Naive thymus-derived CD4-positive, alpha-beta T cell (primary cell): ENCODE data around the gene GRAPL. TPM values are rescaled to one million over a fixed set of nuclear protein-coding genes. Genes with fewer than 3 reads are reported as not detected.
"Not testable (repeated sequence)": the region's sequence is repeated elsewhere in the genome, so short reads cannot be mapped to it uniquely, and the experiment has no call there.

Experiments
- ATAC-seq: fragments of 150-1000 bp; cut with Tn5 transposase; 2 replicates; pipeline ENCODE4 v1.10.0; 2021; ENCODE audit warnings: mild to moderate bottlenecking, moderate library complexity
- CTCF ChIA-PET: fragments of 350-600 bp; sonication (Branson Sonifier 250); formaldehyde crosslinking; loops from one replicate; lab custom pipeline; 2021; ENCODE audit warnings: antibody characterized with exemption; lab: Charles Lee
- POLR2A ChIA-PET: fragments of 350-600 bp; sonication (Branson Sonifier 250); formaldehyde crosslinking; loops from one replicate; lab custom pipeline; 2021; ENCODE audit warnings: antibody characterized with exemption, inconsistent platforms; lab: Charles Lee
- DNase-seq, 9 donors: peaks; one replicate each; pipeline versions ENCODE4 v3.0.0 to v3.0.0-alpha.2; 2020 to 2022; ENCODE audit warnings: mixed read lengths in 1 of 9
- H3K27ac ChIP-seq: one replicate; pipeline ENCODE4 v1.7.0; 2013; ENCODE audit warnings: mild to moderate bottlenecking, low read depth, low read length, moderate library complexity
- H3K27me3 ChIP-seq, 2 donors: one replicate each; pipeline ENCODE4 v1.7.0; 2013; ENCODE audit warnings: low read length in 2 of 2, mild to moderate bottlenecking in 2 of 2, moderate library complexity in 2 of 2; ENCODE audit not compliant: control insufficient read depth in 2 of 2, insufficient read depth in 2 of 2
- H3K36me3 ChIP-seq, 3 experiments: 1 replicate in 2 of 3; 2 replicates in 1 of 3; pipeline ENCODE4 v1.7.0; 2013; ENCODE audit warnings: low read length in 3 of 3, mild to moderate bottlenecking in 3 of 3, moderate library complexity in 1 of 3; ENCODE audit not compliant: insufficient read depth in 3 of 3, control insufficient read depth in 2 of 3
- H3K4me1 ChIP-seq, 2 donors: one replicate each; pipeline ENCODE4 v1.7.0; 2013; ENCODE audit warnings: low read length in 2 of 2, mild to moderate bottlenecking in 2 of 2, moderate library complexity in 1 of 2; ENCODE audit not compliant: control insufficient read depth in 2 of 2, insufficient read depth in 2 of 2
- H3K4me3 ChIP-seq: 2 replicates; pipeline ENCODE4 v1.7.0; 2013; ENCODE audit warnings: mild to moderate bottlenecking, low read length
- H3K9me3 ChIP-seq, 3 experiments: 1 replicate in 2 of 3; 2 replicates in 1 of 3; pipeline ENCODE4 v1.7.0; 2013; ENCODE audit warnings: low read length in 3 of 3; ENCODE audit not compliant: control insufficient read depth in 2 of 3
- H3K27ac Mint-ChIP-seq, 9 donors: one replicate each; pipeline ENCODE4 v1.8.0; 2020 to 2022; ENCODE audit warnings: mixed read lengths in 9 of 9, mild to moderate bottlenecking in 8 of 9, moderate library complexity in 5 of 9, inconsistent platforms in 2 of 9
- H3K27me3 Mint-ChIP-seq, 5 donors: one replicate each; pipeline ENCODE4 v1.8.0; 2021 to 2022; ENCODE audit warnings: mixed read lengths in 5 of 5, mild to moderate bottlenecking in 1 of 5
- H3K36me3 Mint-ChIP-seq, 5 donors: one replicate each; pipeline ENCODE4 v1.8.0; 2020 to 2022; ENCODE audit warnings: mixed read lengths in 5 of 5, mild to moderate bottlenecking in 3 of 5, inconsistent platforms in 1 of 5
- H3K4me1 Mint-ChIP-seq, 7 donors: one replicate each; pipeline ENCODE4 v1.8.0; 2020 to 2022; ENCODE audit warnings: mixed read lengths in 7 of 7, mild to moderate bottlenecking in 3 of 7, inconsistent platforms in 1 of 7
- H3K4me3 Mint-ChIP-seq, 10 donors: one replicate each; pipeline ENCODE4 v1.8.0; 2020 to 2022; ENCODE audit warnings: mild to moderate bottlenecking in 10 of 10, mixed read lengths in 10 of 10, moderate library complexity in 6 of 10, inconsistent platforms in 2 of 10
- H3K9me3 Mint-ChIP-seq, 11 donors: one replicate each; pipeline ENCODE4 v1.8.0; 2020 to 2022; ENCODE audit warnings: mixed read lengths in 11 of 11, mild to moderate bottlenecking in 4 of 11, inconsistent platforms in 1 of 11, moderate library complexity in 1 of 11
- intact Hi-C, 2 donors: fragments of 100-400 bp; cut with micrococcal nuclease; formaldehyde crosslinking; loops; one replicate each; pipeline ENCODE4 v1.15.1; 2023
- polyA plus RNA-seq, 2 donors: library from polyadenylated mRNA; unstranded; fragments of 300-500 nt; fragmentation: Illumina TruSeq; gene quantifications; one replicate each; pipeline ENCODE4 v1.2.3, GENCODE V29; 2021
- total RNA-seq, 6 experiments: library from RNA in 5 of 6; stranded (reverse) in 5 of 6; gene quantifications; 1 replicate in 5 of 6; 2 replicates in 1 of 6; pipeline ENCODE4 v1.2.3 and lab custom pipeline; 2021 to 2026

GRAPL gene
- total and polyA plus RNA-seq, 7 experiments from 2014 or later, result 3.9 to 105 (median 26.7) TPM

GRCh38 chr17:19196382-19197204 lies 69.2 kb downstream of the GRAPL start:
- POLR2A ChIA-PET, H3K9me3 Mint-ChIP-seq: not testable (repeated sequence)
- peak; percentile 100 for ATAC-seq

GRCh38 chr17:19202448-19202847 lies 75.1 kb downstream of the GRAPL start:
- H3K4me1 ChIP-seq, CTCF ChIA-PET, H3K4me1 Mint-ChIP-seq, H3K27ac ChIP-seq, H3K36me3 ChIP-seq, H3K9me3 Mint-ChIP-seq, DNase-seq, intact Hi-C loops, H3K9me3 ChIP-seq, H3K27me3 Mint-ChIP-seq, H3K4me3 Mint-ChIP-seq, H3K36me3 Mint-ChIP-seq, H3K27ac Mint-ChIP-seq, H3K27me3 ChIP-seq, POLR2A ChIA-PET, H3K4me3 ChIP-seq: not testable (repeated sequence)
- ATAC-seq, result peak; percentile 99

More at GRCh38 chr17:19196382-19197204, 69.2 kb downstream of the GRAPL start:
- H3K27ac Mint-ChIP-seq, H3K4me1 Mint-ChIP-seq, H3K36me3 ChIP-seq, H3K27me3 ChIP-seq, intact Hi-C loops, H3K4me1 ChIP-seq, H3K27me3 Mint-ChIP-seq, H3K27ac ChIP-seq, H3K4me3 ChIP-seq, H3K9me3 ChIP-seq, CTCF ChIA-PET, H3K36me3 Mint-ChIP-seq, H3K4me3 Mint-ChIP-seq: not testable (repeated sequence)
- DNase-seq, result peak in 8 of 9 donors; percentile 6 to 62 (median 31)

- H3K27me3 ChIP-seq, H3K27ac Mint-ChIP-seq, H3K4me1 Mint-ChIP-seq, H3K9me3 Mint-ChIP-seq, H3K36me3 Mint-ChIP-seq, intact Hi-C loops, DNase-seq, ATAC-seq, H3K4me1 ChIP-seq, H3K4me3 Mint-ChIP-seq, POLR2A ChIA-PET, H3K27ac ChIP-seq, H3K36me3 ChIP-seq, H3K9me3 ChIP-seq, H3K27me3 Mint-ChIP-seq, H3K4me3 ChIP-seq, CTCF ChIA-PET: not testable (repeated sequence)
Observed at GRCh38 chr17:19203429-19203828, 76.0 kb downstream of the GRAPL start.

Other genes with a start within 250 kb of the GRAPL start
- under 1 TPM in 1 of 5 experiments, not detected in 4; 0.17 TPM for gene SLC5A10, start 175.4 kb upstream of the GRAPL start, total RNA-seq
- under 1 TPM; 0.15 to 0.37 TPM for gene SLC5A10, start 175.4 kb upstream of the GRAPL start, polyA plus RNA-seq
- 1 to 10 TPM; 3.9 to 9.1 (median 6.9) TPM for gene FAM83G, start 122.8 kb upstream of the GRAPL start, total RNA-seq
- 1 to 10 TPM; 1.6 to 3.6 TPM for gene FAM83G, start 122.8 kb upstream of the GRAPL start, polyA plus RNA-seq
- gene GRAP, start 80.6 kb upstream of the GRAPL start, total RNA-seq, result 10 to 100 TPM; 31.9 to 85.5 (median 45.6) TPM
- gene GRAP, start 80.6 kb upstream of the GRAPL start, polyA plus RNA-seq, result 100 to 1,000 TPM in 1 of 2 donors, 10 to 100 TPM in 1; 97.6 to 162 TPM
- gene EPN2, start 109.8 kb downstream of the GRAPL start, total RNA-seq, result 1 to 10 TPM; 5.3 to 7.2 (median 6.4) TPM
- gene EPN2, start 109.8 kb downstream of the GRAPL start, polyA plus RNA-seq, result 10 to 100 TPM in 1 of 2 donors, 1 to 10 TPM in 1; 3.9 to 11.5 TPM
- gene B9D1, start 235.1 kb downstream of the GRAPL start, total RNA-seq, result 1 to 10 TPM in 4 of 5 experiments, under 1 TPM in 1; 0.58 to 5.0 (median 2.4) TPM
- gene B9D1, start 235.1 kb downstream of the GRAPL start, polyA plus RNA-seq, result under 1 TPM in 1 of 2 donors, not detected in 1; 0.58 TPM